GM23338 (cell line): ENCODE data around the gene SLC34A3. TPM values are rescaled to one million over a fixed set of nuclear protein-coding genes. Genes with fewer than 3 reads are reported as not detected.
A peak's percentile ranks its signal among the peaks of the same experiment; 100 is the strongest.

Source experiments
- CREB1 ChIP-seq: fragments of 250-450 bp; sonication (Bioruptor Pico); IDR thresholded peaks from 2 replicates; pipeline ENCODE4 v1.5.0; 2020; ENCODE audit warnings: low read depth, mild to moderate bottlenecking, moderate library complexity
- JUNB ChIP-seq: IDR thresholded peaks from one replicate; pipeline ENCODE4 v1.6.1; 2016; ENCODE audit warnings: antibody characterized with exemption; ENCODE audit not compliant: unreplicated experiment
- POLR2AphosphoS5 ChIP-seq: IDR thresholded peaks from 2 replicates; pipeline ENCODE4 v1.6.1; 2016; ENCODE audit warnings: antibody characterized with exemption, low read depth
- ZNF331 ChIP-seq: fragments of 250-450 bp; sonication (Bioruptor Pico); IDR thresholded peaks from 2 replicates; pipeline ENCODE4 v1.5.0; 2020; ENCODE audit warnings: low read depth, mild to moderate bottlenecking, moderate library complexity
- polyA plus RNA-seq: library from polyadenylated mRNA; unstranded; fragments of >200 nt; fragmentation: Nextera tagmentation; extraction: Ambion mirVana; gene quantifications from 2 replicates; pipeline ENCODE4 v1.2.1, GENCODE V29; 2016
- total RNA-seq: library from RNA; depleted of rRNA; stranded (reverse); fragments of >200 nt; shearing (Covaris generic); gene quantifications from 2 replicates; pipeline ENCODE4 v1.2.3, GENCODE V29; 2014; rRNA removed

Gene SLC34A3
- total and polyA plus RNA-seq, 2 experiments from 2014 or later, result not detected

GRCh38 chr9:137281345-137282116 lies 50.8 kb downstream of the SLC34A3 start (continued):
- 0 out of 2 replicates have a peak, but pooled peaks have one; percentile 7 for TF ChIP-seq POLR2AphosphoS5
- TF ChIP-seq JUNB, result no peak
- no peak for TF ChIP-seq ZNF331
- no peak for TF ChIP-seq CREB1 (CRISPR knock-in tag)

Other genes with a start within 250 kb of the SLC34A3 start
Only the 30 nearest of the 31 such genes appear.
- 33.9 and 71.5 TPM in 2 replicates for gene PAXX, start 238.5 kb upstream of the SLC34A3 start, total RNA-seq
- gene PAXX, start 238.5 kb upstream of the SLC34A3 start, polyA plus RNA-seq, result 86.0 and 88.3 TPM in 2 replicates
- 0.56 TPM in 1 of 2 replicates, not detected in the other for gene CLIC3, start 234.3 kb upstream of the SLC34A3 start, total RNA-seq
- gene CLIC3, start 234.3 kb upstream of the SLC34A3 start, polyA plus RNA-seq, result 0.53 and 0.57 TPM in 2 replicates
- 14.2 and 16.0 TPM in 2 replicates for gene ABCA2, start 202.7 kb upstream of the SLC34A3 start, total RNA-seq
- gene ABCA2, start 202.7 kb upstream of the SLC34A3 start, polyA plus RNA-seq, result 5.6 and 7.0 TPM in 2 replicates
- not detected in 2 replicates for gene FUT7, start 198.8 kb upstream of the SLC34A3 start, total RNA-seq
- not detected in 2 replicates for gene FUT7, start 198.8 kb upstream of the SLC34A3 start, polyA plus RNA-seq
- 26.2 and 34.3 TPM in 2 replicates for gene NPDC1, start 184.7 kb upstream of the SLC34A3 start, total RNA-seq
- gene NPDC1, start 184.7 kb upstream of the SLC34A3 start, polyA plus RNA-seq, result 35.5 and 36.7 TPM in 2 replicates
- 1.1 and 1.9 TPM in 2 replicates for gene ENTPD2, start 176.8 kb upstream of the SLC34A3 start, total RNA-seq
- gene ENTPD2, start 176.8 kb upstream of the SLC34A3 start, polyA plus RNA-seq, result 1.8 and 2.9 TPM in 2 replicates
- 55.1 and 60.3 TPM in 2 replicates for gene SAPCD2, start 160.3 kb upstream of the SLC34A3 start, total RNA-seq
- 13.4 and 14.5 TPM in 2 replicates for gene SAPCD2, start 160.3 kb upstream of the SLC34A3 start, polyA plus RNA-seq
- gene UAP1L1, start 153.4 kb upstream of the SLC34A3 start, total RNA-seq, result 5.5 and 8.1 TPM in 2 replicates
- gene UAP1L1, start 153.4 kb upstream of the SLC34A3 start, polyA plus RNA-seq, result 2.5 and 3.4 TPM in 2 replicates
- gene MAN1B1, start 143.9 kb upstream of the SLC34A3 start, total RNA-seq, result 35.7 and 39.9 TPM in 2 replicates
- 15.7 and 18.2 TPM in 2 replicates for gene MAN1B1, start 143.9 kb upstream of the SLC34A3 start, polyA plus RNA-seq
- gene DPP7, start 116.2 kb upstream of the SLC34A3 start, total RNA-seq, result 9.7 and 19.7 TPM in 2 replicates
- 25.2 and 26.8 TPM in 2 replicates for gene DPP7, start 116.2 kb upstream of the SLC34A3 start, polyA plus RNA-seq
- 2.1 and 5.5 TPM in 2 replicates for gene GRIN1, start 91.7 kb upstream of the SLC34A3 start, total RNA-seq
- gene GRIN1, start 91.7 kb upstream of the SLC34A3 start, polyA plus RNA-seq, result 2.5 and 2.7 TPM in 2 replicates
- gene LRRC26, start 60.9 kb upstream of the SLC34A3 start, total RNA-seq, result 0.16 and 0.21 TPM in 2 replicates
- 3.0 and 4.3 TPM in 2 replicates for gene LRRC26, start 60.9 kb upstream of the SLC34A3 start, polyA plus RNA-seq
- gene TMEM210, start 58.8 kb upstream of the SLC34A3 start, total RNA-seq, result not detected in 2 replicates
- gene TMEM210, start 58.8 kb upstream of the SLC34A3 start, polyA plus RNA-seq, result not detected in 2 replicates
- gene ANAPC2, start 42.3 kb upstream of the SLC34A3 start, total RNA-seq, result 41.5 and 42.9 TPM in 2 replicates
- 16.4 and 19.2 TPM in 2 replicates for gene ANAPC2, start 42.3 kb upstream of the SLC34A3 start, polyA plus RNA-seq
- 91.5 and 132 TPM in 2 replicates for gene SSNA1, start 42.2 kb upstream of the SLC34A3 start, total RNA-seq
- 154 TPM in 2 replicates for gene SSNA1, start 42.2 kb upstream of the SLC34A3 start, polyA plus RNA-seq
- gene TPRN, start 30.2 kb upstream of the SLC34A3 start, total RNA-seq, result 29.2 and 29.3 TPM in 2 replicates
- gene TPRN, start 30.2 kb upstream of the SLC34A3 start, polyA plus RNA-seq, result 6.4 and 9.1 TPM in 2 replicates
- 43.2 and 53.4 TPM in 2 replicates for gene TMEM203, start 25.3 kb upstream of the SLC34A3 start, total RNA-seq
- 32.7 and 37.4 TPM in 2 replicates for gene TMEM203, start 25.3 kb upstream of the SLC34A3 start, polyA plus RNA-seq
- 25.4 and 38.1 TPM in 2 replicates for gene NDOR1, start 25.2 kb upstream of the SLC34A3 start, total RNA-seq
- 19.4 and 19.7 TPM in 2 replicates for gene NDOR1, start 25.2 kb upstream of the SLC34A3 start, polyA plus RNA-seq
- 1.4 and 1.9 TPM in 2 replicates for gene RNF208, start 8.7 kb upstream of the SLC34A3 start, total RNA-seq
- 5.6 and 7.4 TPM in 2 replicates for gene RNF208, start 8.7 kb upstream of the SLC34A3 start, polyA plus RNA-seq
- 1.4 and 2.0 TPM in 2 replicates for gene CYSRT1, start 5.7 kb upstream of the SLC34A3 start, total RNA-seq
- 2.0 and 3.2 TPM in 2 replicates for gene CYSRT1, start 5.7 kb upstream of the SLC34A3 start, polyA plus RNA-seq
- gene RNF224, start 3.4 kb upstream of the SLC34A3 start, total RNA-seq, result 0.63 TPM in 1 of 2 replicates, not detected in the other
- gene RNF224, start 3.4 kb upstream of the SLC34A3 start, polyA plus RNA-seq, result not detected in 2 replicates
- 334 and 374 TPM in 2 replicates for gene TUBB4B, start 10.4 kb downstream of the SLC34A3 start, total RNA-seq
- gene TUBB4B, start 10.4 kb downstream of the SLC34A3 start, polyA plus RNA-seq, result 389 and 408 TPM in 2 replicates
- gene STPG3, start 20.4 kb downstream of the SLC34A3 start, total RNA-seq, result not detected in 2 replicates
- gene STPG3, start 20.4 kb downstream of the SLC34A3 start, polyA plus RNA-seq, result not detected in 2 replicates
- 79.5 and 97.3 TPM in 2 replicates for gene NELFB, start 24.4 kb downstream of the SLC34A3 start, total RNA-seq
- 30.0 and 31.2 TPM in 2 replicates for gene NELFB, start 24.4 kb downstream of the SLC34A3 start, polyA plus RNA-seq
- 14.4 and 19.0 TPM in 2 replicates for gene TOR4A, start 46.8 kb downstream of the SLC34A3 start, total RNA-seq
- gene TOR4A, start 46.8 kb downstream of the SLC34A3 start, polyA plus RNA-seq, result 2.0 and 2.1 TPM in 2 replicates
- gene NRARP, start 71.4 kb downstream of the SLC34A3 start, total RNA-seq, result 39.0 and 55.1 TPM in 2 replicates
- 4.0 and 4.8 TPM in 2 replicates for gene NRARP, start 71.4 kb downstream of the SLC34A3 start, polyA plus RNA-seq
- gene EXD3, start 192.3 kb downstream of the SLC34A3 start, total RNA-seq, result 3.6 and 4.4 TPM in 2 replicates
- gene EXD3, start 192.3 kb downstream of the SLC34A3 start, polyA plus RNA-seq, result 9.7 and 9.9 TPM in 2 replicates
- 0.59 and 0.62 TPM in 2 replicates for gene NOXA1, start 192.5 kb downstream of the SLC34A3 start, total RNA-seq
- 0.68 and 1.4 TPM in 2 replicates for gene NOXA1, start 192.5 kb downstream of the SLC34A3 start, polyA plus RNA-seq
- 0.42 and 1.6 TPM in 2 replicates for gene ENTPD8, start 210.5 kb downstream of the SLC34A3 start, total RNA-seq
- 0.89 and 1.1 TPM in 2 replicates for gene ENTPD8, start 210.5 kb downstream of the SLC34A3 start, polyA plus RNA-seq
- 87.0 and 103 TPM in 2 replicates for gene NSMF, start 228.4 kb downstream of the SLC34A3 start, total RNA-seq
- 20.3 and 22.3 TPM in 2 replicates for gene NSMF, start 228.4 kb downstream of the SLC34A3 start, polyA plus RNA-seq